Keratinocyte (primary cell): Measurements from ENCODE around the gene TRAPPC6A. TPM values are rescaled to one million over a fixed set of nuclear protein-coding genes. Genes with fewer than 3 reads are reported as not detected.

Source experiments
- DNase-seq: peaks from one replicate; pipeline ENCODE4 v3.0.0-alpha.2; 2011; ENCODE audit warnings: low read depth, missing footprints, low spot score
- FAIRE-seq: peaks from 2 replicates; lab custom pipeline; 2011; peaks lifted over from hg19 to GRCh38; lab: Jason Lieb, UNC
- H2AFZ ChIP-seq: 2 replicates; pipeline ENCODE4 v1.6.0; 2012; ENCODE audit warnings: low read length, control low read depth, inconsistent platforms; ENCODE audit not compliant: control insufficient read depth
- H3K27ac ChIP-seq: 2 replicates; pipeline ENCODE4 v1.5.1; 2011; ENCODE audit warnings: low read length; ENCODE audit not compliant: control insufficient read depth, insufficient read depth
- H3K27me3 ChIP-seq: 3 replicates; pipeline ENCODE4 v1.6.0; 2011; ENCODE audit warnings: low read length; ENCODE audit not compliant: control insufficient read depth, insufficient read depth; ENCODE audit errors: extremely low read depth
- H3K36me3 ChIP-seq, 2 experiments: 2 replicates in 1 of 2; 3 replicates in 1 of 2; pipeline ENCODE4 v1.5.1; 2011; ENCODE audit warnings: low read length in 2 of 2, mild to moderate bottlenecking in 1 of 2; ENCODE audit not compliant: control insufficient read depth in 2 of 2, insufficient read depth in 2 of 2; ENCODE audit errors: extremely low read depth in 1 of 2
- H3K4me1 ChIP-seq: 3 replicates; pipeline ENCODE4 v1.5.1; 2011; ENCODE audit warnings: low read length; ENCODE audit not compliant: control insufficient read depth, insufficient read depth; ENCODE audit errors: extremely low read depth
- H3K4me2 ChIP-seq: 3 replicates; pipeline ENCODE4 v1.6.0; 2011; ENCODE audit warnings: low read depth, low read length; ENCODE audit not compliant: control insufficient read depth, insufficient read depth; ENCODE audit errors: extremely low read depth
- H3K4me3 ChIP-seq, 3 experiments: fragments of 200-600 bp in 1 of 3; sonication (generic) in 1 of 3; 2 replicates in 2 of 3; 3 replicates in 1 of 3; pipeline ENCODE4 v1.5.1; 2011 to 2016; ENCODE audit warnings: low read length in 3 of 3, mild to moderate bottlenecking in 3 of 3, control low read depth in 2 of 3, inconsistent platforms in 1 of 3, low read depth in 1 of 3, mixed read lengths in 1 of 3, mixed run types in 1 of 3, moderate library complexity in 1 of 3; ENCODE audit not compliant: control insufficient read depth in 2 of 3, insufficient read depth in 2 of 3; ENCODE audit errors: extremely low read depth in 1 of 3
- H3K79me2 ChIP-seq: 2 replicates; pipeline ENCODE4 v1.6.0; 2012; ENCODE audit warnings: low read length; ENCODE audit not compliant: control insufficient read depth, insufficient read depth
- H3K9ac ChIP-seq: 3 replicates; pipeline ENCODE4 v1.6.0; 2011; ENCODE audit warnings: low read length; ENCODE audit not compliant: control insufficient read depth, insufficient read depth; ENCODE audit errors: extremely low read depth
- H3K9me1 ChIP-seq: 3 replicates; pipeline ENCODE4 v1.6.0; 2011; ENCODE audit warnings: low read length; ENCODE audit not compliant: control insufficient read depth, insufficient read depth; ENCODE audit errors: extremely low read depth
- H3K9me3 ChIP-seq: 2 replicates; pipeline ENCODE4 v1.5.1; 2012; ENCODE audit warnings: low read depth, low read length; ENCODE audit not compliant: control insufficient read depth
- H4K20me1 ChIP-seq: 3 replicates; pipeline ENCODE4 v1.6.0; 2011; ENCODE audit warnings: low read length; ENCODE audit not compliant: control insufficient read depth, insufficient read depth; ENCODE audit errors: extremely low read depth
- CTCF ChIP-seq, 3 experiments: IDR thresholded peaks in 1 of 3; conservative IDR thresholded peaks in 1 of 3; optimal IDR thresholded peaks in 1 of 3; 2 replicates in 2 of 3; 3 replicates in 1 of 3; pipeline versions ENCODE3 to v1.5.1; 2011; ENCODE audit warnings: low read length in 3 of 3, mild to moderate bottlenecking in 3 of 3, moderate library complexity in 2 of 3, control low read depth in 1 of 3, inconsistent platforms in 1 of 3; ENCODE audit not compliant: insufficient read depth in 2 of 3; ENCODE audit errors: extremely low read depth in 1 of 3
- EZH2 ChIP-seq: IDR thresholded peaks from one replicate; pipeline ENCODE4 v1.6.1; 2012; ENCODE audit warnings: inconsistent platforms, mild to moderate bottlenecking, low read length, moderate library complexity
- dilution Hi-C: fragments of 300-500 bp; cut with MboI; formaldehyde crosslinking; loops from one replicate; pipeline ENCODE4 v1.7.0; 2020; ENCODE audit warnings: low sequenced_read_pairs; ENCODE audit not compliant: extremely low pct_ligation_motif_present
- polyA plus RNA-seq, 5 experiments: library from polyadenylated mRNA; depleted of rRNA in 3 of 5; stranded (reverse) in 3 of 5; stranded (forward) in 1 of 5; unstranded in 1 of 5; fragments of >200 nt; gene quantifications; 1 replicate in 1 of 5; 2 replicates in 3 of 5; 3 replicates in 1 of 5; pipeline versions ENCODE4 v1.2.1 to v1.2.3, GENCODE V29; 2011 to 2012; ENCODE audit warnings: missing spikeins in 2 of 5, low read depth in 1 of 5, low replicate concordance in 1 of 5

Gene TRAPPC6A
- polyA plus RNA-seq, 1 donor (not counting 4 experiments of a cell fraction or from before 2014, with no cell fraction given): 4.7 TPM

GRCh38 chr19:45124021-45124420, 54.0 kb downstream of the TRAPPC6A start:
- no peak overlapping the region for H3K27ac ChIP-seq
- no peak for FAIRE-seq
- H3K9me3 ChIP-seq: no peaks in the 10 kb centered on the region
- H3K4me1 ChIP-seq: peaks cover 18% of the 10 kb centered on the region
- peaks cover 2 to 5% of the 10 kb centered on the region in 2 experiments for H3K36me3 ChIP-seq
- no peak overlapping the region for H3K4me3 ChIP-seq
- dilution Hi-C loops: no loop called here
- H3K79me2 ChIP-seq: peaks cover 52% of the 10 kb centered on the region
- H4K20me1 ChIP-seq: peaks cover 21% of the 10 kb centered on the region
- no peak overlapping the region for H3K4me2 ChIP-seq
- peaks cover 4% of the 10 kb centered on the region for H3K9me1 ChIP-seq
- no peaks in the 10 kb centered on the region for H3K27me3 ChIP-seq
- TF ChIP-seq CTCF (optimal IDR thresholded peaks at IDR 0.05 in 1 of 3, IDR thresholded peaks at IDR 0.05 in 1 of 3, conservative IDR thresholded peaks at IDR 0.05 in 1 of 3; ENCODE audit: extremely low read depth in 1 of 3, insufficient read depth in 2 of 3, low read length in 3 of 3) (no peak), EZH2 (no peak)
- H2AFZ ChIP-seq: no peak overlapping the region
- H3K9ac ChIP-seq: no peak overlapping the region
- no peak for DNase-seq

GRCh38 chr19:45123440-45123850, 54.6 kb downstream of the TRAPPC6A start:
- dilution Hi-C loops: no loop called here
- DNase-seq: no peak

More at GRCh38 chr19:45123440-45123850, 54.6 kb downstream of the TRAPPC6A start:
- Histone ChIP-seq H4K20me1 (peaks cover 21% of the 10 kb centered on the region), H3K9ac (no peak overlapping the region), H3K4me3 (no peak overlapping the region), H3K9me3 (no peaks in the 10 kb centered on the region), H3K4me2 (no peak overlapping the region), H3K27me3 (no peaks in the 10 kb centered on the region), H3K9me1 (peaks cover 4% of the 10 kb centered on the region), H3K36me3 (peaks cover 2% of the 10 kb centered on the region in 2 experiments), H3K79me2 (peaks cover 51% of the 10 kb centered on the region), H2AFZ (no peak overlapping the region), H3K4me1 (peaks cover 18% of the 10 kb centered on the region), H3K27ac (no peak overlapping the region)
- TF ChIP-seq CTCF (optimal IDR thresholded peaks at IDR 0.05 in 1 of 3, IDR thresholded peaks at IDR 0.05 in 1 of 3, conservative IDR thresholded peaks at IDR 0.05 in 1 of 3; ENCODE audit: extremely low read depth in 1 of 3, insufficient read depth in 2 of 3, low read length in 3 of 3) (no peak), EZH2 (no peak)
- FAIRE-seq: peak; percentile 67
